GM19372 (cell line): ENCODE results near the gene ARL2BP.

Experiments
- ATAC-seq: cut with Tn5 transposase; IDR thresholded peaks from one replicate; pipeline ENCODE4 v1.9.1; 2021; ENCODE audit warnings: mild to moderate bottlenecking, low read depth, moderate library complexity; ENCODE audit not compliant: unreplicated experiment

Gene ARL2BP

GRCh38 chr16:57279780-57280638 lies 35.0 kb downstream of the ARL2BP start:
- ATAC-seq, result no peak

DNA sequence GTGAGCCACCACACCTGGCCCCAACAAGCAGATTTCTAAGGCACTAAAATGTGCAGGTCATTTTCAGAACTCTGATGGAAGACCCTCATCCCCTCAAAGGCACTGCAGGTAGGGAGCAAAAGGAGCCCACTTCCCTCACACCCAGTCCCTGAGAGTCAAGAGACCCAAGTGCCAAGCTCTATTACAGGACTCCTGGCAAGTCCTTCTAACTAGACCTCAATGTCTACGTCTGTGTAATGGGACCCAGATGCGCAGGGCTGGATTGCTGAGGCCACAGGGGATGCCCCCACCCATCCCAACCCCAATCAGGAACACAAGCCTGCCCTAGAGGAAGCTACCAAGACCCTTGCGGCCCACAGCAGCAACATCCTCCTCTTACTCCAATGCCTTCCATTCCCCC lies 36.7 kb downstream of the ARL2BP start:
- no peak for ATAC-seq

DNA sequence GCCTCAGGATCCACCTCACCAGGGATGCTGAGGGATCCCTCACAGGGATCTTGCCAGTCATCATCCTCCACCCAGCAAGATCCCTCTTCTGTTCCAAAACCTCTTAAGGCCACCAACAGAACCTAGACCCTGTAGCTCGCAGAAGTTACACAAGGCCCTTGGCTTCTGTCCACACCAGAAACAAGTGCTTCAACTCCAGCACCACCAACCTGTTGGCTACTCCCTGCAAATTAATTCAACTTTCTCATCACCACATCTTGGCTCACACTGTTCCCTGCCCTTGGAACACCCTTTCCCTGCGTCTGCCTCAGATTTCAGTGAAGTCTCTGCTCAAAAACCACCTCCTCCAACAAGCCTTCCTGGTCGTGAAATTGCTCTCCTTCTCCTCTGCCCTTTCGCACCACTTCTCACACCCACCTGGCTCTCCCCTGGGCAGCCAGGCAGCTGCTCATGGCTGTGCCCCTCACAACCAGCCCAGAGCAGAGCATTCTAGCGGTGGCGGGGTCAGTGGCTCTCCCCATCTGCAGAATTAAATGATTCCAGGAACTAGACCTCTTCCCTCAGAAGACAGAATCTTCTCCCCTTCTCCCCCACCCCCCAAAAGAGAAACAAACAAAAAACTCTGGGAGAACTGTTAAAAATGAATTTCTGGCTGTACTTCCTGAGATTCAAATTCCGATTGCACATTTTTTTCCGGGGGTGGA lies 37.6 kb downstream of the ARL2BP start:
- ATAC-seq, result no peak

DNA sequence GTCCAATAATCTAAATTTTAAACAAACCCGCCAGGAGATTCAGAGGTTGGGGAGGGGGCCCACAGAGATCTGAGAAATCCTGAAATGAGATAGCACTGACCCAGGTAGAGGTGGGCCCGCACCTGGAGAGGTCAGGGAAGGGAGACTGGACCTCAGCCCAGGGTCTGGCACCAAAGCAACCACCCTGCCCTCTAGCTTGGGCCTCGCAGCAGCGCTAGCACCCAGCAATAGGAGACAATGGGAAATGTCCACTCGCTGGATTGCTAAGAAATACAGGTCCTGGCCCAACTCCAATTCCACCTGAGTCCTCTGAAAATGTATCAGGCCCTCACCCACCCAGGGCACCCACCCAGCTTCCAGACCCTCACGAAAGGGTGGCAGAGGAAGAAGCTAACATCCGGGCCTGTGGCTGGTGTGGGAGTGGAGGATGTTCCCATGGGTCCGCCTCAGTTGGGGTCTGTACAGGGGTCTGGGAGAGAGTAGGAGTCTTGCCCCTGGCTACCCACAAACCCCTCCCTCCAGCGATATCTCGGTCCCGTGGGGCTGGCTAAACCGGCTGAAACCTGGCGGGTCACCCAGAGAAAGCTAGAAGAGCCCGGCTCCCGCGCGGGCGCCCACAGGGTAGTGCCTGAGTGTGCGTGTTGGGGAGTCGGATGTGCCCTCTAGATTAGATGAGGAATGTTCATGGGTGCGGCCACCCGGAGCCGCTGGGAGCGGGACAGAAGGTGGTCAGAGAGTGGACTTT lies 38.3 kb downstream of the ARL2BP start:
- ATAC-seq, result no peak

DNA sequence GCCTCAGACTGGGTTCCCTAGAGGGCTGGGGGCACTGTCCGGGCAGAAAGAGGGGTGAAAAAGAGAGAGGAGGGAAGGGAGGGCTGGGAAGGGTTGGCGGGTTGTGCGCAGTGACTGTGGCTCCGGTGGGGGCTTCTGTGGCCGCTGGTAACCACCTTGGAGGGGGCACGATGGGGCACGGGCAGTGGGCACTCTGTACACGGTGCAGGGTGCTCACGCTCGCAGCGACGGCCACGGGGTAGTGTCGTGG lies 38.8 kb downstream of the ARL2BP start:
- ATAC-seq, result no peak

- ATAC-seq, result no peak
These were observed 39.3 kb downstream of the ARL2BP start, which contains the start of gene PLLP for GRCh38 chr16:57284209-57284951. PLLP (minus strand) TSS chr16:57284672; CDS start chr16:57284540, 132 bp downstream.

DNA sequence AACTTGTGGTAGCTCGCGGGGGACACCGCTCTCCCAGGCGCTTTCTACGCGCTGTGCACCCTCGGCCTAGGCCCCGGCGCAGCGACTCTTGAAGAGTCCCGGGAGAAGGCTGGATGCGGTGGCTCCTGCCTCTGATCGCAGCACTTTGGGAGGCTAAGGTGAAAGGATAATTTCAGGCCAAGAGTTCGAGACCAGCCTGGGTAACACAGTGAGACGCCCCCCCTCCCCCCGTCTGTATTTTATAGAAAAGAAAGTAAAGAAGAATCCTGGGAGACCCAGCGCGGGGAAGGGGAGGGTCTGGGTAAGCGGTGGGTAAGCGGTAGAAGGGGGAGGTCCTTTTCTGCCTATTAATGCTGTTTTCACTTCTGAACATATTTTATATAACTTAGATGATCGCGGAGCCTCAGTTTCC lies 39.9 kb downstream of the ARL2BP start:
- no peak for ATAC-seq

GRCh38 chr16:57285379-57285778 lies 40.3 kb downstream of the ARL2BP start:
- ATAC-seq, result no peak

- no peak for ATAC-seq
These were observed 44.6 kb downstream of the ARL2BP start for GRCh38 chr16:57289391-57290257.

GRCh38 chr16:57297856-57298255 lies 52.8 kb downstream of the ARL2BP start:
- no peak for ATAC-seq

DNA sequence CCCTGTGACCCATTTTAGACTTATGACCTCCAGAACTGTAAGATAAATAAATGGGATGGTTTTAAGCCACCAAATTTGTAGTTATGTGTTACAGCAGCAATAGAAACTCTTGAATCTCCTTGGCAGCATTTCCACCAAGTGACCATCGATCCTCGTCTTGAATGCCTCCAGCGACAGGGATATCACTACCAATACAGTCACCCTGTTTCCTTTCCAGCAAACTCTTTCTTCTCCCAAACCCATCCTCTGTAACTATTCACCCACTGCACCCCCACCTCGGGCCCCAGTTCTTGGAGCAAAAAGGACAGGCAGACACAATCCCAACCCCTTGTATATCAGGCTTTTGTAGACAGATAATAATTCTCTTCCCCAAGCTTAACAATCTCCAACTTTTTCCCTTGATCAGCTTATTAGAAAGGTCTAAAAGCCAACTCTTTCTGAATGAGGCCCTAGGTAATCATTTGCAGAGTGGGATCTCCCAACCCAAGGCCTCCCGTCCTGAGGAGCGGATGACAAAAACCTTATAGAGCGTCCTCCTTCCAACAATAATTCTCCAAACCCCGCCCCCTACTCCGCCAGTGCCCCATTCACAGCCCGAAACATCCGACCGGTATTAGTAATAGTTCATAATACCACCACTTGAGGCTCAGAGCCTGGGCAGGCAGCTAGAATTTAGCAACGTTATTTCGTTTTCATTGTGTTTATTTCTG lies 54.1 kb downstream of the ARL2BP start:
- ATAC-seq, result peak; percentile 19

DNA sequence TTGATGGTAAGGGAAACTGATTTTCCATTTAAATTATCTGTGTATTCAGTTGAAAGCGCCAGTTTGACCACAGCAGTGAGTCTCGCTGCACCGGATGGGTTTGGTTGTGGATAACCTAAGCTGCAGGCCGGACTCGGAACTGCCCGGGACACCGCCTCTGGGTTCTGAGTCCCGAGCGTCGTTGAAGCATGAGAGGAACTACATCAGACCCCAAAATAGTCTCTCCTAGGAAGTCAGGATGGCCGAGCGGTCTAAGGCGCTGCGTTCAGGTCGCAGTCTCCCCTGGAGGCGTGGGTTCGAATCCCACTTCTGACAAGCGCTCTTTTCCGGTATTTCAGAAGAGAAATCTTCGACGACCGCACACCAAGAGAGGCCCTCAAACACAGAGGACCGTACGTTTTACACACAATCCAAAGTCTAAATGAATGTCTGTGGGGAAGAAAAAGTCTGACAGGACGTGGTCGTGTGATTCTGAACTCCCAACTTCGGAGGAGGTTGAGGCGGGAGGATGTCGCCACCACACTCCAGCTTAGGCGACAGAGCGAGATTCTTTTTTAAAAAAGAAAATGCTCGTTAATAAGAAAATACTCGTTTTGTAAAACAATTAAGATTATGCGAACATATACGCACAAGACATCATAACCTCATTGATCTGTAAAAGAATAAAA lies 54.8 kb downstream of the ARL2BP start:
- peak; percentile 50 for ATAC-seq

GRCh38 chr16:57300387-57301125 lies 55.5 kb downstream of the ARL2BP start:
- peak; percentile 83 for ATAC-seq

DNA sequence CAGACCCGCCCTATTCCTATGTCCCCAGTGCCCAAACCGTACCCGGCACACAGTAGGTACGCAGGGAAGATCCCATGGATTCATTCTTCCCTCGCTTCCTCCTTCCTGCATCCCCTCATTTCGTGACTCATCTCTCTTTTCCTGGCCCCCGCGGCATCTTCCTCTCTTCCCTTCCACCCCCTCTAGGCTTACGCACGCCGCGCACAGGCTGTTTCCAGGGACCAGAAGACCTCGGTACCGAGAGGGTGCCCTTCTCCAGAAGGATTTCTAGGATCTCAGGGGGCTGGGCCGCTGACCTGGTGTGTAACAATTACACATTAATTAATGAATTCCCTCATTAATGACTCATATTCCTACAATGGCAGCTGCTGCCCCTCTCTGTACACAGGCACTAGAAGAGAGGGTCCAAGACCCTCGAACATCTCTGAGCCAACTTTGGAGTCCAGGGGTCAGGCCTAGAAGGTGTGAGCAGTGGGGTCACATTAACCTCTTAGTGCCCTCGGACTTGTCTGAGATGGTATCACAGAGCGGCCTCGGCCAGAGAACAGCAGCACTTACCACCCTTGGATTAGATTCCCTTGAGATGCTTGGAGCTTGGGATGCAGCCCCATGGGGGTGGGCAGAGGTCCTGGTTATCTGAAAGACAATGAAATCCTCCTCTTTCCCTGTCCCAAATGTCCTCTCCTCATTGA lies 56.2 kb downstream of the ARL2BP start:
- ATAC-seq, result no peak
